Mucosa of rectum (tissue), 2 donors: ENCODE measurements around the gene OR10R2.

Source experiments
- H3K27ac ChIP-seq, 2 donors: one replicate each; pipeline ENCODE4 v1.7.0; 2013; ENCODE audit warnings: inconsistent platforms in 2 of 2, low read depth in 2 of 2, low read length in 2 of 2
- H3K27me3 ChIP-seq, 2 donors: one replicate each; pipeline ENCODE4 v1.7.0; 2013; ENCODE audit warnings: low read length in 2 of 2; ENCODE audit not compliant: control insufficient read depth in 2 of 2, insufficient read depth in 2 of 2
- H3K36me3 ChIP-seq, 2 donors: one replicate each; pipeline ENCODE4 v1.7.0; 2013; ENCODE audit warnings: low read length in 2 of 2; ENCODE audit not compliant: control insufficient read depth in 2 of 2, insufficient read depth in 2 of 2
- H3K4me1 ChIP-seq, 2 donors: one replicate each; pipeline ENCODE4 v1.7.0; 2013; ENCODE audit warnings: low read length in 2 of 2, mild to moderate bottlenecking in 1 of 2; ENCODE audit not compliant: control insufficient read depth in 2 of 2, insufficient read depth in 2 of 2
- H3K4me3 ChIP-seq, 2 donors: one replicate each; pipeline ENCODE4 v1.7.0; 2013; ENCODE audit warnings: low read length in 2 of 2
- H3K9ac ChIP-seq, 2 donors: one replicate each; pipeline ENCODE4 v1.7.0; 2013; ENCODE audit warnings: low read length in 2 of 2, low read depth in 1 of 2, mild to moderate bottlenecking in 1 of 2
- H3K9me3 ChIP-seq, 2 donors: one replicate each; pipeline ENCODE4 v1.7.0; 2013; ENCODE audit warnings: low read length in 2 of 2; ENCODE audit not compliant: control insufficient read depth in 2 of 2
- donor health status: healthy.
- donor health status: Normal muscosa, but diverticular disease.

Gene OR10R2

DNA sequence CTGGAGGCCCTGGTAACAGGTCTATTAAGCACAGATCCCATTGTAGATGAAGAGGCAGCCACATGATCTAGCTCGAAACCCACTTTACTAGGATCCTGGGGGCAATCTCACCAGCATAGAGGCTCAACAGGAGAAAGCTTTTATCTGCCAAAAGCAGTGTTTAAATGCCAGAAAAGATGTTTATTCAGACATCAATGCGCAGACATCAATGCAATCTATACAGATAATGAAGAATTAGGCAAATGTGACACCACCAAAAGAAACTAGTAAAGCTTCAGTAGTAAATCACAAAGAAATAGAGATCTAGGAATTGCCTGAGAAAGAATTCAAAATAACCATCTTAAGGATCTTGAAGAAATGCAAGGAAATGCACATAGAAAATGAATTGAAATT, 49.6 kb downstream of the OR10R2 start:
- Histone ChIP-seq H3K9me3 (no peaks in the 10 kb centered on the region), H3K27ac (no peak overlapping the region), H3K4me1 (no peaks in the 10 kb centered on the region), H3K27me3 (no peaks in the 10 kb centered on the region), H3K9ac (no peak overlapping the region), H3K36me3 (no peaks in the 10 kb centered on the region), H3K4me3 (no peak overlapping the region)

GRCh38 chr1:158527190-158527815, 55.3 kb downstream of the OR10R2 start:
- no peaks in the 10 kb centered on the region for H3K36me3 ChIP-seq
- no peak overlapping the region for H3K4me3 ChIP-seq
- H3K27me3 ChIP-seq = no peaks in the 10 kb centered on the region

More at GRCh38 chr1:158527190-158527815, 55.3 kb downstream of the OR10R2 start:
- H3K4me1 ChIP-seq = no peaks in the 10 kb centered on the region
- no peak overlapping the region for H3K27ac ChIP-seq
- no peaks in the 10 kb centered on the region for H3K9me3 ChIP-seq
- H3K9ac ChIP-seq = no peak overlapping the region
